Stomach (tissue), 4 donors: Measurements from ENCODE around the gene PLET1.

Experiments used
- CTCF ChIP-seq, 7 experiments: fragments of 450-650 bp in 4 of 7; fragments of 200-600 bp in 3 of 7; sonication (generic) in 3 of 7; IDR thresholded peaks; one replicate each; pipeline ENCODE4 v1.5.1; 2016 to 2019; ENCODE audit warnings: antibody characterized with exemption in 7 of 7, control low read depth in 2 of 7, mild to moderate bottlenecking in 1 of 7
- EP300 ChIP-seq: sonication (generic); formaldehyde crosslinking; IDR thresholded peaks from one replicate; pipeline ENCODE4 v1.6.1; 2017; ENCODE audit warnings: antibody characterized with exemption
- POLR2A ChIP-seq, 4 donors: fragments of 450-650 bp; IDR thresholded peaks; one replicate each; pipeline ENCODE4 v1.6.1; 2016; ENCODE audit warnings: antibody characterized with exemption in 4 of 4, control low read depth in 2 of 4, mild to moderate bottlenecking in 1 of 4, moderate library complexity in 1 of 4
- POLR2AphosphoS5 ChIP-seq, 3 donors: sonication (generic); formaldehyde crosslinking; IDR thresholded peaks; one replicate each; pipeline ENCODE4 v1.6.1; 2016; ENCODE audit warnings: antibody characterized with exemption in 3 of 3

GRCh38 chr11:112241486-112241885, 19.2 kb downstream of the PLET1 start:
- TF ChIP-seq POLR2A (IDR thresholded peaks at IDR 0.05) = no peak
- TF ChIP-seq CTCF (IDR thresholded peaks at IDR 0.05) = no peak
- TF ChIP-seq POLR2AphosphoS5 (IDR thresholded peaks at IDR 0.05) = peak; percentile 8 to 71 (median 41)
- no peak for TF ChIP-seq EP300
